ENCODE data around the gene ENDOU.

- TF ChIP-seq CTCF (IDR thresholded peaks at IDR 0.05) (no peak), POLR2A (IDR thresholded peaks at IDR 0.05) (no peak), POLR2AphosphoS5 (IDR thresholded peaks at IDR 0.05) (no peak), EP300 (IDR thresholded peaks at IDR 0.05) (no peak)
These were observed 37.7 kb upstream of the ENDOU start for GRCh38 chr12:47762850-47763465.

All from upper lobe of left lung (tissue), 4 donors.